Thyroid gland (tissue), 4 donors: ENCODE results near the gene IQSEC3. TPM values are rescaled to one million over a fixed set of nuclear protein-coding genes. Genes with fewer than 3 reads are reported as not detected.
"Not testable (repeated sequence)": the region's sequence is repeated elsewhere in the genome, so short reads cannot be mapped to it uniquely, and the experiment has no call there.

Source experiments
- DNase-seq, 2 donors: peaks; one replicate each; pipeline ENCODE4 v3.0.0-alpha.2; 2019
- H3K27ac ChIP-seq, 3 donors: fragments of 200-600 bp; sonication (generic); 1 replicate in 2 of 3; 2 replicates in 1 of 3; pipeline ENCODE4 v1.5.1; 2016 to 2019; ENCODE audit warnings: mild to moderate bottlenecking in 1 of 3, moderate library complexity in 1 of 3
- H3K27me3 ChIP-seq: fragments of 200-600 bp; sonication (generic); one replicate; pipeline ENCODE4 v1.5.1; 2019
- H3K36me3 ChIP-seq, 2 donors: fragments of 200-600 bp; sonication (generic); one replicate each; pipeline ENCODE4 v1.5.1; 2016 to 2019
- H3K4me1 ChIP-seq, 2 donors: fragments of 200-600 bp; sonication (generic); one replicate each; pipeline ENCODE4 v1.5.1; 2017 to 2019
- H3K4me3 ChIP-seq, 3 donors: fragments of 200-600 bp; sonication (generic); replicated peaks in 1 of 3; 1 replicate in 2 of 3; 2 replicates in 1 of 3; pipeline ENCODE4 v1.5.1; 2016; ENCODE audit warnings: mild to moderate bottlenecking in 1 of 3
- H3K9me3 ChIP-seq: fragments of 200-600 bp; sonication (generic); one replicate; pipeline ENCODE4 v1.5.1; 2017
- POLR2A ChIP-seq, 2 donors: fragments of 450-650 bp; IDR thresholded peaks; one replicate each; pipeline ENCODE4 v1.6.1; 2017; ENCODE audit warnings: antibody characterized with exemption in 2 of 2, mild to moderate bottlenecking in 2 of 2, moderate library complexity in 1 of 2
- WGBS, 2 donors: methylation state at CpG; one replicate each; pipeline ENCODE4 v1.1.5; 2017; 5-methylcytosine and 5-hydroxymethylcytosine counted together
- intact Hi-C: fragments of 100-400 bp; cut with DNase I; formaldehyde crosslinking; loops from one replicate; pipeline ENCODE4 v1.15.1; 2023
- total RNA-seq, 4 donors: library from RNA; depleted of rRNA; stranded (reverse); fragments of >200 nt; gene quantifications; one replicate each; pipeline ENCODE4 v1.2.3, GENCODE V29; 2016
- TF ChIP-seq, protein P1 (sequence below), 6 experiments: fragments of 200-600 bp in 3 of 6; fragments of 450-650 bp in 3 of 6; sonication (generic) in 3 of 6; IDR thresholded peaks; one replicate each; pipeline ENCODE4 v1.5.1; 2016 to 2019; ENCODE audit warnings: antibody characterized with exemption in 6 of 6, mild to moderate bottlenecking in 2 of 6, inconsistent platforms in 1 of 6, moderate library complexity in 1 of 6

Gene IQSEC3
- total RNA-seq, 4 donors from 2014 or later, result 0.27 to 1.3 (median 1.0) TPM

- H3K4me3 ChIP-seq, H3K36me3 ChIP-seq, DNase-seq, H3K27ac ChIP-seq, H3K4me1 ChIP-seq, intact Hi-C loops, H3K27me3 ChIP-seq, H3K9me3 ChIP-seq: not testable (repeated sequence)
- 72% methylated on average over 5 of the region's 5 CpGs for WGBS, 2 donors
Measured at GRCh38 chr12:49149-49548, 17.4 kb upstream of the IQSEC3 start.

GRCh38 chr12:51087-51486 lies 15.5 kb upstream of the IQSEC3 start:
- H3K27me3 ChIP-seq, H3K36me3 ChIP-seq, H3K9me3 ChIP-seq, H3K27ac ChIP-seq, intact Hi-C loops, H3K4me3 ChIP-seq, H3K4me1 ChIP-seq, DNase-seq: not testable (repeated sequence)
- WGBS, 2 donors, result 72 to 73% methylated on average over 5 of the region's 5 CpGs

GRCh38 chr12:51962-52361 lies 14.6 kb upstream of the IQSEC3 start:
- H3K4me1 ChIP-seq, H3K27ac ChIP-seq, H3K36me3 ChIP-seq, H3K4me3 ChIP-seq, H3K27me3 ChIP-seq, DNase-seq, H3K9me3 ChIP-seq, intact Hi-C loops: not testable (repeated sequence)
- WGBS, 2 donors, result 65 to 74% methylated on average over 6 of the region's 6 CpGs

GRCh38 chr12:52902-53734 lies 13.4 kb upstream of the IQSEC3 start:
- DNase-seq, intact Hi-C loops, H3K4me3 ChIP-seq, H3K27me3 ChIP-seq, H3K4me1 ChIP-seq, H3K36me3 ChIP-seq, H3K9me3 ChIP-seq, H3K27ac ChIP-seq: not testable (repeated sequence)
- WGBS, 2 donors, result 68% methylated on average over 4 of the region's 4 CpGs

GRCh38 chr12:53735-54730 lies 12.5 kb upstream of the IQSEC3 start:
- no peak overlapping the region for H3K4me3 ChIP-seq
- no peaks in the 10 kb centered on the region for H3K27me3 ChIP-seq
- H3K36me3 ChIP-seq, result no peaks in the 10 kb centered on the region
- H3K4me1 ChIP-seq, result no peaks in the 10 kb centered on the region
- no peak overlapping the region for H3K27ac ChIP-seq
- WGBS, 2 donors, result 43 to 49% methylated on average over 4 of the region's 4 CpGs
- intact Hi-C loops, result no loop called here
- no peaks in the 10 kb centered on the region for H3K9me3 ChIP-seq
- TF ChIP-seq, protein P1, sequence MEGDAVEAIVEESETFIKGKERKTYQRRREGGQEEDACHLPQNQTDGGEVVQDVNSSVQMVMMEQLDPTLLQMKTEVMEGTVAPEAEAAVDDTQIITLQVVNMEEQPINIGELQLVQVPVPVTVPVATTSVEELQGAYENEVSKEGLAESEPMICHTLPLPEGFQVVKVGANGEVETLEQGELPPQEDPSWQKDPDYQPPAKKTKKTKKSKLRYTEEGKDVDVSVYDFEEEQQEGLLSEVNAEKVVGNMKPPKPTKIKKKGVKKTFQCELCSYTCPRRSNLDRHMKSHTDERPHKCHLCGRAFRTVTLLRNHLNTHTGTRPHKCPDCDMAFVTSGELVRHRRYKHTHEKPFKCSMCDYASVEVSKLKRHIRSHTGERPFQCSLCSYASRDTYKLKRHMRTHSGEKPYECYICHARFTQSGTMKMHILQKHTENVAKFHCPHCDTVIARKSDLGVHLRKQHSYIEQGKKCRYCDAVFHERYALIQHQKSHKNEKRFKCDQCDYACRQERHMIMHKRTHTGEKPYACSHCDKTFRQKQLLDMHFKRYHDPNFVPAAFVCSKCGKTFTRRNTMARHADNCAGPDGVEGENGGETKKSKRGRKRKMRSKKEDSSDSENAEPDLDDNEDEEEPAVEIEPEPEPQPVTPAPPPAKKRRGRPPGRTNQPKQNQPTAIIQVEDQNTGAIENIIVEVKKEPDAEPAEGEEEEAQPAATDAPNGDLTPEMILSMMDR (IDR thresholded peaks at IDR 0.05), result no peak
- TF ChIP-seq POLR2A (IDR thresholded peaks at IDR 0.05), result no peak
- DNase-seq, result no peak

GRCh38 chr12:54750-55535 lies 11.6 kb upstream of the IQSEC3 start:
- Histone ChIP-seq H3K27ac (no peak overlapping the region), H3K9me3 (no peaks in the 10 kb centered on the region), H3K4me3 (no peak overlapping the region), H3K27me3 (no peaks in the 10 kb centered on the region), H3K36me3 (no peaks in the 10 kb centered on the region), H3K4me1 (no peaks in the 10 kb centered on the region)
- no peak for DNase-seq
- intact Hi-C loops, result no loop called here
- 60 to 63% methylated on average over 13 of the region's 13 CpGs for whole genome bisulfite sequencing, 2 donors
- TF ChIP-seq POLR2A (IDR thresholded peaks at IDR 0.05), result no peak
- TF ChIP-seq, protein P1 (IDR thresholded peaks at IDR 0.05), result no peak
